DOHH2 (cell line): ENCODE data around the gene PRRC2C.

Source experiments
- CTCF ChIP-seq: fragments of 200-600 bp; sonication (generic); IDR thresholded peaks from one replicate; pipeline ENCODE4 v1.5.1; 2014; ENCODE audit warnings: antibody characterized with exemption, mild to moderate bottlenecking, low read depth, low read length; ENCODE audit not compliant: poor library complexity, severe bottlenecking
- EZH2phosphoT487 ChIP-seq: fragments of 200-600 bp; sonication (generic); IDR thresholded peaks from 2 replicates; pipeline ENCODE4 v1.6.1; 2017; ENCODE audit warnings: borderline replicate concordance, mild to moderate bottlenecking, antibody characterized with exemption, low read length, moderate library complexity, mixed read lengths

- TF ChIP-seq CTCF: no peak
- no peak for TF ChIP-seq EZH2phosphoT487
Measured at GRCh38 chr1:171457412-171457811, 27.9 kb upstream of the PRRC2C start.
